Neuronal stem cell (in vitro differentiated cells): ENCODE results near the gene STRBP.

ENCODE experiments used
- DNase-seq: peaks from one replicate; pipeline ENCODE4 v3.0.0-alpha.2; 2013; ENCODE audit warnings: low spot score
- H2AFZ ChIP-seq: one replicate; pipeline ENCODE4 v1.6.1; 2013; ENCODE audit warnings: mild to moderate bottlenecking, low read length, inconsistent platforms
- H2AK5ac ChIP-seq: 2 replicates; pipeline ENCODE4 v1.6.1; 2013; ENCODE audit warnings: low read depth, mild to moderate bottlenecking, inconsistent platforms, low read length, moderate library complexity, mixed read lengths
- H2BK120ac ChIP-seq: 2 replicates; pipeline ENCODE4 v1.6.1; 2013; ENCODE audit warnings: low read depth, mild to moderate bottlenecking, inconsistent platforms, low read length, moderate library complexity, mixed read lengths
- H2BK12ac ChIP-seq: one replicate; pipeline ENCODE4 v1.6.1; 2013; ENCODE audit warnings: low read length, inconsistent platforms
- H2BK15ac ChIP-seq: 2 replicates; pipeline ENCODE4 v1.6.1; 2013; ENCODE audit warnings: mild to moderate bottlenecking, low read length, inconsistent platforms, mixed read lengths
- H2BK5ac ChIP-seq: one replicate; pipeline ENCODE4 v1.6.1; 2013; ENCODE audit warnings: inconsistent platforms, mild to moderate bottlenecking, low read length, moderate library complexity
- H3K14ac ChIP-seq: one replicate; pipeline ENCODE4 v1.6.1; 2013; ENCODE audit warnings: low read length, inconsistent platforms
- H3K18ac ChIP-seq: 2 replicates; pipeline ENCODE4 v1.6.1; 2013; ENCODE audit warnings: low read length, inconsistent platforms
- H3K23ac ChIP-seq: 2 replicates; pipeline ENCODE4 v1.6.1; 2013; ENCODE audit warnings: low read depth, mild to moderate bottlenecking, mixed read lengths, low read length, inconsistent platforms; ENCODE audit not compliant: poor library complexity
- H3K27ac ChIP-seq: replicated peaks from 3 replicates; pipeline ENCODE4 v1.5.1; 2013; ENCODE audit warnings: low read length, inconsistent platforms
- H3K27me3 ChIP-seq, 3 experiments: 2 replicates each; pipeline ENCODE4 v1.6.1; 2013; ENCODE audit warnings: low read length in 3 of 3, mild to moderate bottlenecking in 2 of 3, inconsistent platforms in 1 of 3, low read depth in 1 of 3, mixed read lengths in 1 of 3, moderate library complexity in 1 of 3; ENCODE audit not compliant: control insufficient read depth in 3 of 3, insufficient read depth in 3 of 3
- H3K36me3 ChIP-seq, 2 donors: replicated peaks in 1 of 2; 2 replicates each; pipeline ENCODE4 v1.6.1; 2013; ENCODE audit warnings: low read length in 2 of 2; ENCODE audit not compliant: control insufficient read depth in 2 of 2, insufficient read depth in 2 of 2
- H3K4ac ChIP-seq: 2 replicates; pipeline ENCODE4 v1.6.1; 2013; ENCODE audit warnings: inconsistent platforms, mild to moderate bottlenecking, low read length, moderate library complexity
- H3K4me1 ChIP-seq, 2 donors: 1 replicate in 1 of 2; 2 replicates in 1 of 2; pipeline ENCODE4 v1.6.1; 2013; ENCODE audit warnings: low read length in 2 of 2, low read depth in 1 of 2; ENCODE audit not compliant: control insufficient read depth in 2 of 2, insufficient read depth in 1 of 2
- H3K4me2 ChIP-seq: one replicate; pipeline ENCODE4 v1.6.1; 2013; ENCODE audit warnings: mild to moderate bottlenecking, low read length, inconsistent platforms; ENCODE audit not compliant: insufficient read depth, poor library complexity, severe bottlenecking
- H3K4me3 ChIP-seq, 2 donors: 2 replicates each; pipeline ENCODE4 v1.5.1; 2013; ENCODE audit warnings: low read length in 2 of 2, mild to moderate bottlenecking in 2 of 2, inconsistent platforms in 1 of 2, moderate library complexity in 1 of 2
- H3K79me1 ChIP-seq: one replicate; pipeline ENCODE4 v1.6.1; 2013; ENCODE audit warnings: low read depth, mild to moderate bottlenecking, inconsistent platforms, low read length, moderate library complexity
- H3K9ac ChIP-seq: one replicate; pipeline ENCODE4 v1.6.1; 2013; ENCODE audit warnings: mild to moderate bottlenecking, low read depth, low read length, inconsistent platforms; ENCODE audit not compliant: poor library complexity
- H3K9me3 ChIP-seq, 2 donors: replicated peaks in 1 of 2; 2 replicates each; pipeline versions ENCODE3 to v1.6.1; 2013; ENCODE audit warnings: low read length in 2 of 2, mild to moderate bottlenecking in 2 of 2, inconsistent platforms in 1 of 2, low read depth in 1 of 2, mixed read lengths in 1 of 2, moderate library complexity in 1 of 2; ENCODE audit not compliant: control insufficient read depth in 2 of 2, insufficient read depth in 1 of 2
- H4K8ac ChIP-seq: one replicate; pipeline ENCODE4 v1.6.1; 2013; ENCODE audit warnings: low read depth, mild to moderate bottlenecking, inconsistent platforms, low read length, moderate library complexity
- H4K91ac ChIP-seq: one replicate; pipeline ENCODE4 v1.6.1; 2013; ENCODE audit warnings: low read length, low read depth, mild to moderate bottlenecking, inconsistent platforms; ENCODE audit not compliant: poor library complexity
- WGBS, 2 donors: extraction: QIAGEN DNeasy Blood & Tissue Kit; methylation state at CpG; one replicate each; pipeline ENCODE4 v1.1.7; 2013; ENCODE audit warnings: missing lambda C conversion rate in 2 of 2, mixed read lengths in 1 of 2; ENCODE audit not compliant: insufficient read length in 2 of 2, insufficient replicate concordance in 1 of 2; ENCODE audit errors: extremely low coverage in 2 of 2; 5-methylcytosine and 5-hydroxymethylcytosine counted together

STRBP gene

DNA sequence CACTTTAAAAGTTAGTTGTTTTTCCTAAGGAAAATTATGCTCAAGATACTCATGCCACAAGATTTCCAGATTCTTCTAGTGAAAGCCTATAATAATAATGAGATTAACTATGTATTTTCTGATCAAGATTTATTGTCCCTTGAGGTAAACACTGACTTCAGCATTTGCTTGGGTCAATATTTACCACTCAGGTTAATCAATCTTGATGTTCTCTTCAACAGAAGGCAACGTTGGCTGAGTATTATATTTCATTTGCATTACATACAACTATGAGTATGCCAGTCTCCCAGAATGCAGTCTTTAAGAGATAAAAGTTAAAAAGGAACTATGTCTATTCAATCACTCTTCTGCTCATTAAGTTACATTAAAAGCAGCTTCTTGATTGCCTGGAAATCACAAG is 119.3 kb downstream of the STRBP start:
- Histone ChIP-seq H3K14ac (no peak overlapping the region), H2BK12ac (no peak overlapping the region), H2BK5ac (no peak overlapping the region), H3K4me1 (no peaks in the 10 kb centered on the region), H3K23ac (no peak overlapping the region), H3K18ac (no peak overlapping the region), H3K4me3 (no peak overlapping the region), H2AK5ac (no peak overlapping the region), H3K27ac (no peak overlapping the region), H4K91ac (no peak overlapping the region), H3K9me3 (peaks cover 0 to 10% of the 10 kb centered on the region in 2 donors), H3K79me1 (no peaks in the 10 kb centered on the region), H3K36me3 (peaks cover 2 to 26% of the 10 kb centered on the region in 2 donors), H3K27me3 (no peaks in the 10 kb centered on the region), H2BK15ac (no peak overlapping the region), H3K4me2 (no peak overlapping the region), H4K8ac (no peak overlapping the region), H3K9ac (no peak overlapping the region), H2BK120ac (no peak overlapping the region), H3K4ac (no peak overlapping the region), H2AFZ (no peak overlapping the region)
- no CpG with 5 or more reads among the region's 1 CpG for WGBS, 2 donors
- no peak for DNase-seq

DNA sequence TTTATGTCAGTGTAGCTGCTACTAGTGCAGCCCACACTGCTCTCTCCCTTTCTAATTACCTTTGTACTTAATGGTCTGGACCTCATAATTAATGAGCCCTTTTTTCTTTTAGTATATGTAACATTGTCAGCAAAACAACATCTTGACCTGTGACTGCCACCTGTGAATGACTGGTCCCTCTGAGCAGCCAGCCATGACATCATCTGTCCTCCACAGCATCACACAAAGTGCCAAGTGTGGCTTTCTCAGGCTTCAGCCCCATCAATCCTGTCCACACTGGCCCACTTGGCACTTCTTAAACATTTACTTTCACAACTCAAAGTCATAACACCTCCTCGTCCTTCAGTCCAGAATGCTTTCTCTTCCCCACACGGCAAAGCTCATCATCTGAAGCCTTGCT is 130.2 kb downstream of the STRBP start:
- H2BK12ac ChIP-seq, result no peak overlapping the region
- no peaks in the 10 kb centered on the region for H3K27me3 ChIP-seq
- DNase-seq, result no peak
- no peak overlapping the region for H2BK5ac ChIP-seq
- no peak overlapping the region for H3K9ac ChIP-seq
- no peaks in the 10 kb centered on the region for H3K9me3 ChIP-seq
- H3K18ac ChIP-seq, result no peak overlapping the region
- no peak overlapping the region for H3K4me2 ChIP-seq
- no peak overlapping the region for H2BK120ac ChIP-seq
- H3K14ac ChIP-seq, result no peak overlapping the region
- no peak overlapping the region for H4K91ac ChIP-seq
- no peak overlapping the region for H2AK5ac ChIP-seq
- H3K4me1 ChIP-seq, result peaks cover 0 to under 1% of the 10 kb centered on the region in 2 donors
- no peak overlapping the region for H3K4me3 ChIP-seq
- H4K8ac ChIP-seq, result no peak overlapping the region
- H2BK15ac ChIP-seq, result no peak overlapping the region
- H3K4ac ChIP-seq, result no peak overlapping the region
- H3K27ac ChIP-seq, result no peak overlapping the region
- peaks cover 2 to 29% of the 10 kb centered on the region in 2 donors for H3K36me3 ChIP-seq
- no peaks in the 10 kb centered on the region for H3K79me1 ChIP-seq
- no CpG with 5 or more reads among the region's 2 CpGs for WGBS, 2 donors
- H3K23ac ChIP-seq, result no peak overlapping the region
- H2AFZ ChIP-seq, result no peak overlapping the region

DNA sequence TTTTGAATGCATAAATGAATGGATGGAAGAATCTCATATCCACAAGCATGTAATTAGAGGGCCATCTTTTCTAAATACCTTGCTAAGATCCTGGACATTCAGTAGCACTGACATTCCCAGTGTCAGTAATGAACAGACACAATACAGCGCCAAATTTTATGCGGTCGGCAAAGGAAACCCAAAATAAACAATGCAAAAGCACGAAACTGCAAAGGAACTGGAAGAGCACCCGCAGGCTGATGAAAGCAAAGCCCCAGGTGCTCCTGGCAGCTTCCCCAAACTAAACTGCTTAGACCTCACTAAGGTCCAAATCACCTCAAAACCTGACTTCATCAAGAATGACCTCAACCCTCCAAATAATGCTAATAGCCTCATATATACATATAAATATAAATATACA is 133.0 kb downstream of the STRBP start:
- no peak overlapping the region for H4K8ac ChIP-seq
- no CpG with 5 or more reads among the region's 5 CpGs for WGBS, 2 donors
- no peak overlapping the region for H3K4me3 ChIP-seq
- no peak overlapping the region for H3K14ac ChIP-seq
- peaks cover 0 to 3% of the 10 kb centered on the region in 2 donors for H3K4me1 ChIP-seq
- no peak overlapping the region for H3K23ac ChIP-seq
- H4K91ac ChIP-seq, result no peak overlapping the region
- no peak overlapping the region for H3K18ac ChIP-seq
- H2BK12ac ChIP-seq, result no peak overlapping the region
- no peak overlapping the region for H2BK120ac ChIP-seq
- H2AFZ ChIP-seq, result no peak overlapping the region
- no peaks in the 10 kb centered on the region for H3K9me3 ChIP-seq
- no peak overlapping the region for H3K27ac ChIP-seq
- no peak overlapping the region for H3K4ac ChIP-seq
- H3K4me2 ChIP-seq, result no peak overlapping the region
- no peak overlapping the region for H3K9ac ChIP-seq
- no peak overlapping the region for H2AK5ac ChIP-seq
- H2BK5ac ChIP-seq, result no peak overlapping the region
- peaks cover 7 to 55% of the 10 kb centered on the region in 2 donors for H3K36me3 ChIP-seq
- H3K79me1 ChIP-seq, result no peaks in the 10 kb centered on the region
- no peak overlapping the region for H2BK15ac ChIP-seq
- H3K27me3 ChIP-seq, result no peaks in the 10 kb centered on the region
- no peak for DNase-seq

DNA sequence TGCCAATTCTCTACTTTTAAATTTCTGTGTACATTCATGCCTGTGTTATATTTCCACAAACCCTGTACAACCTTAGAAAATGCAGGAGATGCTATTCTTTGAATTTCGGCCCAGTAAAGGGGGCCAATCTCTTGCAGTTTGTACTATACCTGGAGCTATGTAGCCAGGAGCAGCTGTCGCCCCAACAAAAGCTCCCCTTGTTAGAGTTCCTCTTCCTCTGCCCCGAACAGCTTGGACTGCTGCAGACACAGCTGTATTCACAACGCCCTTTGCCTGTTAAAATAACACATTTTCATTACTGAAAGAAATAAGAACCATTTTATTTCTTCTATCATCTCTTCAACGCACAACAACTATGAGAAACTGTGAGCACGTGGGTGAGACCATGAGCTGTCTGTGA is 135.7 kb downstream of the STRBP start:
- H3K79me1 ChIP-seq, result no peaks in the 10 kb centered on the region
- peaks cover 0 to 3% of the 10 kb centered on the region in 2 donors for H3K4me1 ChIP-seq
- no CpG with 5 or more reads among the region's 6 CpGs for WGBS, 2 donors
- H3K36me3 ChIP-seq, result peaks cover 13 to 70% of the 10 kb centered on the region in 2 donors
- no peak overlapping the region for H2AK5ac ChIP-seq
- no peak overlapping the region for H2AFZ ChIP-seq
- no peak overlapping the region for H3K23ac ChIP-seq
- H3K4me2 ChIP-seq, result no peak overlapping the region
- H2BK5ac ChIP-seq, result no peak overlapping the region
- H2BK12ac ChIP-seq, result no peak overlapping the region
- H4K91ac ChIP-seq, result no peak overlapping the region
- H3K9me3 ChIP-seq, result no peaks in the 10 kb centered on the region
- no peak overlapping the region for H2BK15ac ChIP-seq
- H2BK120ac ChIP-seq, result no peak overlapping the region
- H3K27ac ChIP-seq, result no peak overlapping the region
- no peak overlapping the region for H3K4me3 ChIP-seq
- H4K8ac ChIP-seq, result no peak overlapping the region
- no peaks in the 10 kb centered on the region for H3K27me3 ChIP-seq
- no peak overlapping the region for H3K18ac ChIP-seq
- no peak overlapping the region for H3K9ac ChIP-seq
- no peak overlapping the region for H3K14ac ChIP-seq
- no peak overlapping the region for H3K4ac ChIP-seq
- DNase-seq, result no peak
